Kidney capillary endothelial cell (primary cell): ENCODE data around the gene AMBRA1.

Experiments used
- DNase-seq: peaks from one replicate; pipeline ENCODE4 v3.0.0-alpha.2; 2018; ENCODE audit warnings: low spot score

Gene AMBRA1

DNA sequence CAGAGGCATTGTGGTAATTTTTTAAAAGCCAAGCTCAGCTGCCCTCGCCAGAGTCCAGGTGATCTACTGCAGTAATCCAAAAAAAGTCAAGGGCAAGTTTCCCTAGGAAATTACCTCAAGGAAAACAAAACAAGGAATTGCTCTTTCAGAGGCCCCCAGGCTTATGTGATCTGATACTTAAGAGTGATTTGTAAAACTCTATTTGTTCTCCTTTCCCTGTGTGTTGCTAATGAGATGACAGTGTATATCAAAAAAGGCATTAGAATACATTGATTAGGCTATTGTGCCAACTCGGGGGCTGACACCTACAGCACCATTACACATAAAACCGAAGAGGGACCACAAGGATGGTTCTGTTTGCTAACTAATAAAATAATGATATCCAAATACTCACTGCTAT lies 157.7 kb downstream of the AMBRA1 start:
- DNase-seq: no peak

DNA sequence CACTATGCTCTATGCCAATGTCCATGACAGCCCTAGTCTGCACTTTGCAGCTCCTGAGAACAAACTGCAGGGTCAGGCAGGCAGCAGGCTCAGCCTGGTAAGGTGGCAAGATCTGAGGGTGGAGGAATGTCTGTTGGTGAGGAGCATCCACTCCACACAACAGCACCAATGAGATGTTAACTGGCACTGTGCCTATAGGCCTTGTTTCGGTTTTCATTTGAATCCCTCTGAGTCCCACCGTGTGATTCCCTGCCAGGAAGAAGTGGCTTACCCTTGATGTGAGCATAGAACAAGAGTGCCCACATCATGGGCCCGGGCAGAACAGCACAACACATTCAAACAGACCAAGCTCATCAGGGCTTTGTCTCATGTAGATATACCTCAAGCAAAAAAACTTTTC lies 158.1 kb downstream of the AMBRA1 start:
- no peak for DNase-seq

DNA sequence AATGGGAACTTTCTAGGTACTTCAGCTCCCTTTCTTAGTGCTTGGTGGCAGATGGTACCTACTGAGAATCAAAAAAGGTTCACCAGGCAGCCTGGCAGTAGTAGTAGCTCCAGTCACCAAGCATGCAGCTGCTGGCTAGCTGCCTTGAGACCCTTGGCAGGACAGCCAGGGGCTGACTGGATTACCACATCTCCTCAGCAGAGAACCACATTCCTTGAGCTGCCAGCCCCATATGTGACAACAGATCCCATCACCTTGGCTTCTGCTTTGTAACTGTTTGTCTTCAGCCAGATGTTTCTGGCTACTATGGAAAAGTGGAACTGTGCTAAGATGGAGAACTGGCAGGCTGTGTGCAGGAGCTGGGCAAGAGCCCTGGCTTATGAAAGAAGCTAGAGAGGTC lies 162.6 kb downstream of the AMBRA1 start:
- DNase-seq: no peak

DNA sequence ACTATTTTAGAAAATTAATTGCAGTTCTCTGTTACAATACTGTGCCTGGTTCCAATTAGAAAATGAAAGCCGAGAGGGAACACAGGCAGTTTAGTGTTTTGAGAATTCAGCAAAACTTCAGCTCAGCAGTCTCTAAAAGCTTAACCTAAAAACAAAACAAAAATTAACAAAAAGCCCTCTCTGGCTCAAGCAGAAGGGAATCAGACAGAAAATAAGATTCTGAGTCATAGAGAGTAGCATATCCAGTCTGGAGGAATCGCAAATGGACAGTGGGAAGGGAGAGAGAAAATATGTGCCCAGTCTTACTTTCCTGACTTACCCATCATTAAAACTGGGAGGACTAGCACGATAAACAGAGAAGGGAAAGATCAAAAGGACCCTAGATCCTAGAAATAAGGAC lies 164.1 kb downstream of the AMBRA1 start:
- DNase-seq: no peak

DNA sequence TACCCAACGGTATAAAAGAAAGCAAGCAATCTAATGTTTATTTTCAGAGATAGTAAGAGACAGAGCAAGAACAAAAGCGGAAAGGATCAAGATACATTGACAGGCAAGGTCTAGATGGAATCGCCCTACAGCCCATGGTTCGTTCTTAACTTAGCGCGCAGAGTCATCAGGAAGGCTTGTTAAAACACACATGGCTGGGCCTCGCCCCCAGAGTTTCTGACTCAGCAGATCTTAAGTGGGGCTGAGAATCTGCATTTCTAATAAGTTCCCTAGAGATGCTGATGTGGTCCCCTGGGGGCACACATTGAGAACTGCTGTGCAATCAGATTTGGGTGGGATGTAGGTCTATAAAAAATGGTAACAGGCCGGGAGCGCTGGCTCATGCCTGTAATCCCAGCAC lies 166.5 kb downstream of the AMBRA1 start:
- no peak for DNase-seq

DNA sequence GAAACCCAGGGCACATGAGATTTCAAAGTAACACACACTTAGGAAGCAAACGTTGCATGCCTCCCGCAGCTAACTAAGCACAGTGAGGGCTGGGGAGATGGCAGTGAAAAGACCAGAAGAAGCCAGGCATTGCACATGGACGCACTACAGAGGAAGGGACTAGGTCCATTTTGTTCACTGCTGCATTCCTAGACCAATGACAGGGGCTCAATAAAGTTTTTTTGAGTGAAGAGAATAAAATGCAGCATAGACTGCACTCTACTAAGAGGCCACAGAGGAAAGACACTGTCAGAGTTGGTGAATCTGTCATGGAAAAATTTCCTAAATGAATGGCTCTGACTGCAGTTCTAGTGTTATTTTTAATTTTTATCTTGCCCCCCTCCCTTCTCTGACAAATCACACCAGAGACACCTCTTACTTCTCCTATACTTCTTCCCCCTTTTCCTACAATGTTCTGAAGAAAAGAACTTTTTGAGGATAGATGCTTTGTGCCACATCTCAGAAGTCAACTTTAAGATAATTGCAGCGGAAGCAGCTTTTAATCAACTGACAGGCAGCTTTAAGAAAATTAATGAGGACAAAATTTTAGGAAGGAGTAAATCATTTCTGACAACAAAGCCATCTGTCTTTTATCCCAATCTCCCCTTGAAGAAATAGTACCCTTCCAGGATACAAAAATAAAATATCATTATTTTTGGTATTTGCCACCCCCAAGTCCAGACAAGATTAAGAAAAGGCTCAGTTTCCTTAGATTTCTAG lies 167.4 kb downstream of the AMBRA1 start:
- no peak for DNase-seq

DNA sequence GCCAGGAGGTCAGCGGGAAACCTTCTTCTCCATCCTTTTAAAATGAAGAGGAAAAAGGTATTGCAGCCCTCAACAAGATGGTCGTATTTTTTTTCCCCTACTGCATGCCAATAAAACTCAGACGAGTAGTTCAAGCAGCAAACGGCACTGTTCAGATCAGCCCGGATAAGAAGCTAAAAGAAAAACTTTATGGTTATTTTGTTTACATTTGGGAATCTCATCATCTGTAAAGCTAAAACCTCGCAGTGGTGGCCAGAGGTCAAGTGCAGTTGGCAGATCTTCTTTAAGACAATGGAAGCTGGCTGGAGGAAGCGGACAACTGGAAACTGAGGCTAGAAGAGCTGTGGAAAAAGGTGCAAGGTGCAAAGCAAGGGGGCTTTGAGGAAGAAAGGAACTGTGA lies 171.2 kb downstream of the AMBRA1 start:
- DNase-seq: no peak

DNA sequence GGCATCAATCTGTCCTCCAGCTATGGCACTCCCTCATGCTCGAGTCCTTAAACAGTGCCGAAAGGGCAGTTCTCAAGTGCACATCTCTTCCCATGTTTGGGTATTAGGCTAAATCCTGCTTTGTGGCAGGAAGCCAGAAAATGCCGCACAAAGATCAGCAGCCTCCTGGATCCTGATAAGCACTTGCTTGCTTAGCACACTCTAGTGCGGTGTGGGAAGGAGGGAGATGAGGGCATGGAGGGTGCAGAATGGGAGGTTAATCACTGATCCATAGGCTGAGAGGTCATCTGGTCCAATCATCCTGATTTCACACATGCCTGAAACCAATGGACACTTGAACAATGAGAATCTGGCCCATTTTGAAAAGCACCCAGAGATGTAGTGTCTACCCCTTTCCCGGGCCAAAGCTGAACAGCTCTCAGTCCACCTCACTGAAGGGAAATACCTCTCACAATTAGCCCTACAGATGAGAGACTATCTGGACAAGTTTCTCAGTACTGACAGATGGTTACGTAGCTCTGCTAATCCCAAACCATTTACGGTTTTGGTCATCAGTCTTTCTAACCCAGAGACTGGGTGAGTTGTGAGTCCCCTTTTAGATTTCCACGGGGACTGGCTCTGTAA lies 172.5 kb downstream of the AMBRA1 start:
- no peak for DNase-seq

DNA sequence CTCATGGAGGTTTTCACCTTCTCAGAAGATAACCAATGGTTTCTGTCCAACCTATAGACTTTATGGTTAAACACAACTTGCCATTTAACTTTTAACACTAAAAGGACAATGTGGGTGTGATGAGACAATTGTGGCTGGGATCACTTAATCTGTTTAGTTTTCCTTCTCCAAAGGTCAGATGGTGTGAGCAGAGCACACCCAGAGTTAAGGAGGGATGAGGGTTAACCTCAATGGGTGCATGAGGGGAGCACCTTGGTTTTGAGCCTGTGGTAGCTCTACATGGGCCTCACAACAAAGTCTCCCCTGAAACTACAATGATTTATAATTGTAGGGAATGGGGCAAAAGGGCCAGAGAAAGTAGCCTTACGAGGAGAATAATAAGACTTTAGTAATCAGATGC lies 173.3 kb downstream of the AMBRA1 start:
- DNase-seq: no peak

DNA sequence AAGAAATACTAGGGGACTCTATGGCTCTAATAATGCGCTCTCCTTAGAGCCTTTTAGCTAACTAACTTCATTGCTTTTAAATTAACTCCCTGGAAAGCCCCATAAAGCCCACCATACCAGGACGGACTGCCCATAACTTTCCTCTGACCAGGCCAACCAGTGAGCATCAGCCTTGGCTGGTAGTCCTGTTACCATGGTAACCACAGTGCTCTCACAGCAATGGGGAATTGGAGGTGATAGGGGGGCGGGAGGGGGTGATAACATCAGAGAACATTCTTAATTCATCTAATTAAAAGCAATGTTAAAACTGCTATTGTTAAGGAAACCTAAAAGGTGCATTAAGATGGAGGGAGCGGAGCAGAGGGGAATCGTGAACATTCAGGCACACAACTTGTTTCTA lies 175.1 kb downstream of the AMBRA1 start:
- DNase-seq: no peak

DNA sequence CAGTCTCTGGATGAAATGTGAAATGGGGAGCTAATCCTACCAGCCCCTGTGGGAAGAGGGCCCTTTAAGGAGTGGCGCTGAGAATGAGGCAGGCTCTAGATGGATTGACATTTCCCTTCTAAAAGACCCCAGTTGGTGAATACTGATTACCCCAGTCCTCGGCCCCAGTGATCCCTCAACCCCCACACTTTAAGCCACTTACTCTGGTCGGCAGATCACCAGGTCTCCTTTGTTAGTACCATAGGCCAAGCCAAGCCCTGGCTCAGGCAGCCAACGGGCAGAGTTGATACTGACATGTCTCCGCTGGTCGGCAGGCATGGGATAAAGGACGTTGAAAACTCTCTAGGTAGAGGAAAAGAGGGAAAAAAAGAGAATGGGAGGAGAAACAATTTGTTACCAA lies 176.1 kb downstream of the AMBRA1 start:
- no peak for DNase-seq

DNA sequence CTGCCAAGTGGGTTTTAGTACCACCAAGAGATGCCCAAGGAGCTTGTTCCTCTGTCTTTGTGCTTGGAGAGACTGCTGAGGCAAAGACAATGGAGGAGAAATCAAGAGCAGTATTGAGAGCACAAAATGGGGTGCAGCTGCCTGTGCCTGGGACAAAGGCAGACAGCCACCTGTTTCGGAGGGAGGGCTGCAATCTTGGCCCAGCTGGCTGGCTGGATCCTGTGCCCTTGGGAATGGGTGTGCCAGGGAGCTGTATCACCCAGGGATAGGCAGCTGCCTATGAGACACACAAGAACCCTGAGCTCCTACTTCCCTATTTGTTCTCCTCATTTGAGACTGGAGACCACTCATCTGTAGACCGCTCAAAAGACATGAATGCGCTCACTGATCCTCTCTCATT lies 178.9 kb downstream of the AMBRA1 start:
- no peak for DNase-seq

DNA sequence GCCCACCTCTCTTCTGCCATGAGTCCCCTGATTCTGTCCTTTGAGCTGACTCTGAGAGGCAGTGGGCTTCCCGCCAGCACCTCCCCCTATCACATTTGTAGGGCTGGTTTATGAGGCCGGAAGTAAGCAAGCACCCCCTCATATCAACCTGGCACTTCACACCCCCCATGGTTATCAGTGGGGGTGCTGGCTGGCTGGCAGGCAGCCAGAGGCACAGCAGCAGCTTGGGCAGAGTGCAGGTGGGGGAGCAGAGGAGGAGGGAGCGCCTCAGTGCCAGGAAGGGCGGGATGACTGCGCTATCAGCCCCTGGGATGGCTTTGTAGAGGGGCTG lies 179.4 kb downstream of the AMBRA1 start:
- DNase-seq: no peak

DNA sequence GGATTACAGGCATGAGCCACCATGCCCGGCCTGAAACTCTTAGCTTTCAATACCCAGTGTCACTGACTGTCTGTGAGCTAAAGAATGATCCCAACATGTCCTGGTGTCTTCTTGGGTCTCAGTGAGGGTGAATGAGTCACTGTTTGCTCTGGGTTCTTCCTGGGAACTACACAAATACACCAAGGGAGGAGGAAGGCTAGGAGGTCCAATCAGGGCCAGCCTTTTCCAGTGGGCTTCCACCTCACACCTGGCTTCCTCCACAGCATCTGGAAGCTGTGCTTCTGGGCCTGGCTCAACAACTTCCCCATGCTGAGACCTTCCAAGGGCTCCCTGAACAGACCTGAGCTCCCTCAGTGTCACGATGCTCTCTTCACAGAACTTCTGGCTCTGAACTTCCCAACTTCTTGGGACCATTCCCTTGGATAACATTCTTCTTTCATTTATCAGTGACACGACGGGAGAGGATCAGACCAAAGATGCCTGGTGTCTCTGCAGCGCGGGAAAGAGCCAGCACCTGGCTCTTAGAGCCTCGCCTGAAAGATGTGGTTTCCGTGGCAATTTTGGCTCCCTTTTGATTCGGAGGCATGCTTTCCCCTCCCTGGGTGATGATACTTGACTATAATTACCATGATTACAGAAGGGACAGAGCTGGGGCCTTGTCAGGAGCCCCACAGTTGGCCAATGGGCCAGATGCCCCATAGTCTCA lies 179.9 kb downstream of the AMBRA1 start:
- DNase-seq: no peak

DNA sequence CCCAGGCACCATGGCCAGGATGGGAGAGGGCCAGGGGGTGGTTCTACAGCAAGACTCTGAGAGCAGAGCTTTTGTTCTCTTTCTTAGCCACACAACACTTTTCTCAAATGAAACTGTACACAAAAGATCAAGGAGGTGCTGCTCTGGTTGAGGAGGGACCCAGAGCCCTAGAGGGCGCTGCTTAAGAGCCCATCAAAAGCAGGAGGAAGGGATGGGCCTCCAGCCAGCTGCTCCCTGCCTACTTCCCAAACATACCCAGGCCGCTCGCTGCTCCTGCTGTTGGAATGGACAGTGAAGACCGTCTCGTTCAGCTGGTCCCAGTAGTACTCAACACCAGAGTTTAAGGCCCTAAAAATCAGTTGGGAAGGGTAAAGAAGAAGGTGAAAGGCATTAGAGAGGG lies 183.8 kb downstream of the AMBRA1 start:
- no peak for DNase-seq

DNA sequence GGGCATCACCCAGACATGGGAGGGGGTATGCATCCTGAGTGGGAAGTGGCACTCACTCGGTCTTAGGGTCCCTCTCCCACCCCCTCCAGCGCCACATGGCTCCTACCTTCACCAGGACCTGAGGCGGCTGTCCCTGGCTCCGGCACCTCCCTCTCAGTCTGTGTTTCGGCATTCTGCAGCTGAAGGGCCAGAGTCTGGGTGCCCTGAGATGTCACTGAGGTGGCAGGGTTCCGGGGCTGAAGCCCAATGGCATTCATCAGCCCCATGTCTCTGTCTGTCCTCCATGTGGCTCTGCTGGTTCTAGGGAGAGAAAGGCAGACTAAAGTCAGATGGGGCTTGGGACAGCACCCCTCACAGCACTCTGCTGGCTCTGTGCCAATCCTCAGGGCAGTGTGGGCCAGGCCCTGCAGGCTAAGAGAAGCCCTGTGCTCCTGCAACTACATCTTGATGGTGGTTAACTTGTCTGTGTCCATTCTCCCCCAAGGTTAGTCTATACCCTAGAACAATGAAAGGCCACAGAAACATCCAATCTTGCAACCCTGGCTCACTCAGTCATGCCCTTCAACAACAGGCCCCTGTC lies 185.3 kb downstream of the AMBRA1 start:
- no peak for DNase-seq

DNA sequence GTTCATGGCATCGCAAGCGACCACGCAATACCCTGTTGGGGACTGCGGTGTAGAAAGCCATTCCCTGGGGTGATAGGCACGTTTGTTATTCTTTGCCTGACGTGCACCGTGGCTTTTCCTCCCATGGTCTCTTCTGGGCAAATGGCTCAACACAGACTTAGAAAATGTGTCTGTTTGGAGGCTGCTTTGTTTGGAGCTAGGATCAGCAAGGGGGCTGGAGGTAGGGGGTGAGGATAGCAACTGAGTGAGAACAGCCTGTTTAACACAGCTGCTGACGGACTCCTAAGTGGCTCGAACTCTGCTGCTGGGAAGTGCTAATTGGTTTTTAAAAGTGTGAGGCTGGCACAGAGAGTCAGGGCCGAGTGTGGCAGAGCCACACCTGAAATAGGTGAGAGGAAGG lies 186.2 kb downstream of the AMBRA1 start:
- DNase-seq: no peak

DNA sequence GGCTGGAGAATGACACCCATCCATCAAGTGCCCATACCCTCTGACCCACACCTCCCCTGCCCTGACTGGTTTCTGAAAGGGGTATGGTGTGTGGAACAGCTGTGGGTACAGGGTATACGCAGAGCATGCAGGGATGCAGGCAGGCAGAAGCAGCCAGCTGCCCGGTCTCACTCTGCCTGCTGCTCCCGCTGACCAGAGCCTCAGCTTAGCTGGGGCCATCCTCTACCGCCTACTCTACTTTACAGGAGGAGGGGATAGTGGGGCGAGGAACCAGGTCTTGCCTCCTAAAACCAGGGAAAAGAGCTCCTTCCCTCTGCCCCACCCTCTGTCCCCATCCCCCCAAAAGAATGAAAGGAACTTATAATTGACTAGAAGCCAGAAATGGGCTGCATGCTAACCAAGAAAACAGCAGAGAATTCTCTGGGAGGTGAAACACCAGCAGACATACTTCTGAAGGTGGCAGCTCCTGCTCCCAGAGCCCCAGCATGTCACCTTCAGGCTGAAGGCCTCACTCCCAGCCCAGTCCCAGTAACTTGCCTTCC lies 189.3 kb downstream of the AMBRA1 start:
- DNase-seq: no peak

DNA sequence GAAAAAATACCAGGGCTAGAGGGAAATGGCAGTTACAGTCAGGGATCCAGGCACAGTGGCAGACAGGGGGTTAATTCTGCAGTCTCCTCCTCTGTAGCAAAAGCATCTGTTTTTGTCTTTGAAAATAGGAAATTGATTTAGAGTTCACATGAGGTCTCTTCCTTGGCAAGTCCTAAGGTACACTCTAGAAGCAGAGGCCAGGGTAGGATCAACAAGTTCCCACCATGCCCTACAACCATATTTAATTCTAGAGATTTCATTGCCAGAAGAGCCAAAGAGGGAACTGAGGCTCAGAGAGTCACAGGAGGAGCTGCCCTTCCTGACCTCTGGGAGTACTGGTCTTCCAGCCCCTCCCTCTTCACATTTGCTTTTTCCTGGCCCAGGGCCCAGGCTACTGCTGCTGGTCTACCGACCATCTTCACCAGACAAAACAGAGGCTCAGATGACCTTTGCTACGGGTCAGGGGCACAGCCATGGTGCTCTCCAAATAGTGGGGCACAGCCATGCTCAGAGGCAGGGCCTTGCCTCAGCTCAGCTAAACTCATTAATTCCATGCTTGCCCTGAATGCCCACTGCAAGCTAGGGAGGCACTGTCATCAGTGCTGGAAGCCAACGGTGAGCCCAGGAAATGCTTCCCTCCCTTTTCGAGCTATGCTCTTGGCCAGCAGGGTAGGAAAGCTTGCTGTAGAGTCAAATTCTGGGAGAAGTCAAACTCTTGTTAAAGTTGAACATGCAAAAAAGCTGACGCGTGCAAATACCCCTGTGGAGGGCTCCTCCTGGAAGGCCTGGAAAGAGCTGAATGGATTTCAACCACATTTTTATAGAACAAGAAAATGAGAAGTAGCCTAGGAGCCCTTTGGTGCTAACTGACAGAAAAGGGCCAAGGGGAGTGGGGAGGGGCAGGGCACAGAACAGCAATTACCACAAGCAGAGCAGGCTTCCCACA lies 190.6 kb downstream of the AMBRA1 start:
- no peak for DNase-seq

DNA sequence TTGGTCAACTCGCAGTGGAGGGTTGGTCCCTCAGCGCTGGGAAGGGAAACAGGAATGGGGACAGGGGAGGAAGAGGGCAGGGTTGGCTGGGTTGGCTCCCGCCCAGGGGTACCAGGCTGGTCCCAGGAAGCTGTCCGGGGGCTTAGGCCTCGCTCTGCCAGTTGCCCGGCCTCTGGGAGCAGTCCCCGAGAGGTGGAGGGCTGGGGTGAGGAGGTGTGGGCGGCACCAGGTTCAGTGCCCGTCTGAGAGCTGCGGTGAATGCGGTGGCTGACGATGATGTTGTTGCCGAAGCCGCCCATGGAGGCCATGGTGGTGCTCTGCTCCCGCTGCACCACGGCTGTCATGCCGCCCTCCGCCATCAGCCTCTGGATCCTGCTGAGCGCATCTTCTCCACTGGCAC lies 196.3 kb downstream of the AMBRA1 start:
- no peak for DNase-seq

DNA sequence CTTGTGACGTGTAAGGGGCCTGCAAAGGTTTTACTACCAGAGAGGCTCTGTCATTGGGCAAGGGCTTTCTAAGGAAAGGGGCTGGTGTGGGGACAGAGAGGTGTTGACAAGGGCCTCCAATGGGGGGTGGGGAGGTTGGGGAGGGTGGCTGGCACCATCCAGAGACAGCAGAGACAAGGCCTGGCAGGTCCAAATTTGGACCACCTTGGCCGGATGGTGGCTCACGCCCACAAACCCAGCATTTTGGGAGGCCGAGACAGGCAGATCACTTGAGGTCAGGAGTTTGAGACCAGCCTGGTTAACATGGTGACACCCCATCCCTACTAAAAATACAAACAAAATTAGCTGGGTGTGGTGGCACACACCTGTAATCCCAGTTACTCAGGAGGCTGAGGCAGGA lies 200.1 kb downstream of the AMBRA1 start:
- no peak for DNase-seq

DNA sequence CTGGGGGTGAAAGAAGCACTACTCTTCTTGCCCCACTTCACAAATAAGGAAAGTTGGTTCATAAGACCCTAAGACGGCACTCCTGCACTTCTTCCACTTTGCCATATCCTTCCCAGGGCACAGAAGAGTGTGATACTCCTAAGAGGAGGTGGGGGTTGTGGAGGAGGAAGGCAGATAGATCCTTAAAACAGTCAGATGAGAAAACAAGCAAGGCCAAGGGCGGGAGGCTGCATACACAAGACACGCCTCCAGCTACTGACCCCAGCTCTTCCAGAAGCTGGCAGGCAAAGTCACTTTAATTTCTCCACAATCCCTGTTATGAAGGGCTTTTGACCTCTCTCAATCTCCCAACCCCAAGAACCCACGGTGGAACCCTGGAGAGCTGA lies 200.6 kb downstream of the AMBRA1 start:
- DNase-seq: no peak
